Breast epithelium (tissue), 3 donors: ENCODE measurements around the gene ATP6V1G3.

Experiments
- CTCF ChIP-seq, 3 donors: fragments of 450-650 bp; IDR thresholded peaks; one replicate each; pipeline ENCODE4 v1.5.1; 2016 to 2017; ENCODE audit warnings: antibody characterized with exemption in 3 of 3, mild to moderate bottlenecking in 3 of 3, moderate library complexity in 3 of 3
- POLR2AphosphoS5 ChIP-seq, 3 donors: sonication (generic); formaldehyde crosslinking; IDR thresholded peaks; one replicate each; pipeline ENCODE4 v1.6.1; 2017; ENCODE audit warnings: antibody characterized with exemption in 3 of 3

DNA sequence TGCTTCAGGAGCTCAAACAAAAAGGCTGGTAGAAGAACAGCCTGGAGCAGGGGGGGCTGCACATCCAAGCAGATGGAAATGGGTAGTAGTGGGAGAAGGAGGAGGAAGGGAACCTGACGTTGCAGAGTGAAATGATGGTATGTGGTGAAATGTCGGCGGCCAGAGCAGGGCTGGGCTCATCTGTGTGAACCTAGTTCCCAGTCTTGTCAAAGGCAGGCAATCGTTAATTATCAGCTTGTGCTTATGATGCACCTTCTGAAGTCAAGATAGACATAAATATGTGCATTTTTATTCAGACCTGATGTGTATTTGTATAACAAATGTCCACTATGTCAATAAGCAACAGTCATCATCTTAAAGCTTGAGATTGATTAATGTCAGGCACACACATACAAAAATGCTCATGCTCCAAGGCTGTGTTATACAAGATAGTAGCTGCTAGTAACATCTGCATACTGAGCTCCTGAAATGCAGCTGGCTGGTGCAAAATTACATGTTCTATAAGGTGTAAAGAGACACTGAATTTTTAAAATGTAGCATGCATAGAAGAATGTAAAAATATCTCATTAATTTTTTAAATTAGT lies 10.6 kb upstream of the ATP6V1G3 start:
- TF ChIP-seq CTCF (IDR thresholded peaks at IDR 0.05) (no peak), POLR2AphosphoS5 (IDR thresholded peaks at IDR 0.05) (no peak)
